Panc1 (cell line): Measurements from ENCODE around the gene SCAMP4. TPM values are rescaled to one million over a fixed set of nuclear protein-coding genes. Genes with fewer than 3 reads are reported as not detected.

Source experiments
- ATAC-seq: fragments of 200-7000 bp; cut with Tn5 transposase; 2 replicates; pipeline ENCODE4 v1.9.1; 2020; ENCODE audit warnings: mild to moderate bottlenecking, moderate library complexity
- BruUV-seq: library from RNA; stranded (reverse); fragments of 400-500 nt; replicated peaks from 2 replicates; lab custom pipeline; 2021; lab: Mats Ljungman, UMichigan
- CTCF ChIA-PET: fragments of 300-600 bp; sonication (Branson Sonifier 250); formaldehyde crosslinking; loops from one replicate; lab custom pipeline; 2022; ENCODE audit warnings: antibody characterized with exemption; lab: Charles Lee
- POLR2A ChIA-PET: fragments of 300-600 bp; sonication (Branson Sonifier 250); formaldehyde crosslinking; loops from one replicate; lab custom pipeline; 2022; ENCODE audit warnings: antibody characterized with exemption; lab: Charles Lee
- DNase-seq: peaks from one replicate; pipeline ENCODE4 v3.0.0-alpha.2; 2010; ENCODE audit warnings: low read depth, low spot score
- H3K27ac ChIP-seq: 2 replicates; pipeline ENCODE4 v1.5.1; 2011; ENCODE audit warnings: mild to moderate bottlenecking, low read length, inconsistent platforms
- H3K27me3 ChIP-seq: fragments of 200-500 bp; sonication (Bioruptor generic); 2 replicates; pipeline ENCODE4 v1.6.0; 2014; ENCODE audit warnings: low read length, inconsistent platforms; ENCODE audit not compliant: control insufficient read depth, insufficient read depth
- H3K36me3 ChIP-seq: fragments of 200-500 bp; sonication (Bioruptor generic); 2 replicates; pipeline ENCODE4 v1.5.1; 2014; ENCODE audit warnings: inconsistent platforms, mild to moderate bottlenecking, low read length, moderate library complexity; ENCODE audit not compliant: control insufficient read depth, insufficient read depth
- H3K4me1 ChIP-seq: 2 replicates; pipeline ENCODE4 v1.5.1; 2011; ENCODE audit warnings: inconsistent platforms, mild to moderate bottlenecking, low read length, moderate library complexity; ENCODE audit not compliant: control insufficient read depth, insufficient read depth
- H3K4me3 ChIP-seq, 2 experiments: 2 replicates each; pipeline ENCODE4 v1.5.1; 2011 to 2012; ENCODE audit warnings: low read depth in 2 of 2, low read length in 2 of 2, mild to moderate bottlenecking in 2 of 2, inconsistent platforms in 1 of 2, moderate library complexity in 1 of 2
- H3K9me3 ChIP-seq: fragments of 200-500 bp; sonication (Bioruptor generic); 2 replicates; pipeline ENCODE4 v1.5.1; 2014; ENCODE audit warnings: low read depth, mild to moderate bottlenecking, inconsistent platforms, low read length, moderate library complexity; ENCODE audit not compliant: control insufficient read depth, insufficient read depth
- CTCF ChIP-seq: fragments of 450-650 bp; IDR thresholded peaks from 2 replicates; pipeline ENCODE4 v1.5.1; 2017; ENCODE audit warnings: mild to moderate bottlenecking
- POLR2AphosphoS5 ChIP-seq: IDR thresholded peaks from 2 replicates; pipeline ENCODE4 v1.6.1; 2012; ENCODE audit warnings: mild to moderate bottlenecking, low read depth, low read length, moderate library complexity
- SIN3A ChIP-seq: IDR thresholded peaks from 2 replicates; pipeline ENCODE4 v1.6.1; 2012; ENCODE audit warnings: low read depth, mild to moderate bottlenecking, low read length, moderate library complexity, borderline replicate concordance; ENCODE audit not compliant: insufficient read depth
- TCF7L2 ChIP-seq: IDR thresholded peaks from 2 replicates; pipeline ENCODE4 v1.6.1; 2011; ENCODE audit warnings: mild to moderate bottlenecking, low read depth, low read length, inconsistent platforms
- in situ Hi-C: cut with HindIII; loops from 2 replicates; pipeline ENCODE4 v1.10.0; 2016; ENCODE audit warnings: low sequenced_read_pairs, low pct_unique_long_range_greater_than_20kb
- intact Hi-C: fragments of 100-400 bp; cut with micrococcal nuclease; formaldehyde crosslinking; loops from one replicate; pipeline ENCODE4 v1.10.0; 2022; ENCODE audit not compliant: unreplicated experiment
- total RNA-seq: library from RNA; stranded (reverse); gene quantifications from one replicate; pipeline ENCODE4 v1.2.1, GENCODE V29; 2021; ENCODE audit not compliant: unreplicated experiment
- TF ChIP-seq, protein P1 (sequence below), 2 experiments: IDR thresholded peaks; 2 replicates each; pipeline ENCODE4 v1.6.1; 2011 to 2012; ENCODE audit warnings: low read depth in 2 of 2, control low read depth in 1 of 2, low read length in 1 of 2, mild to moderate bottlenecking in 1 of 2, moderate library complexity in 1 of 2; ENCODE audit not compliant: insufficient read depth in 1 of 2

Gene SCAMP4
- total RNA-seq, 1 experiment from 2014 or later, result 98.4 TPM

- H3K36me3 ChIP-seq, result no peaks in the 10 kb centered on the region
- POLR2A ChIA-PET, result no interaction called here
- in situ Hi-C loops (no loop called here), intact Hi-C loops (no loop called here)
- TF ChIP-seq, protein P1, sequence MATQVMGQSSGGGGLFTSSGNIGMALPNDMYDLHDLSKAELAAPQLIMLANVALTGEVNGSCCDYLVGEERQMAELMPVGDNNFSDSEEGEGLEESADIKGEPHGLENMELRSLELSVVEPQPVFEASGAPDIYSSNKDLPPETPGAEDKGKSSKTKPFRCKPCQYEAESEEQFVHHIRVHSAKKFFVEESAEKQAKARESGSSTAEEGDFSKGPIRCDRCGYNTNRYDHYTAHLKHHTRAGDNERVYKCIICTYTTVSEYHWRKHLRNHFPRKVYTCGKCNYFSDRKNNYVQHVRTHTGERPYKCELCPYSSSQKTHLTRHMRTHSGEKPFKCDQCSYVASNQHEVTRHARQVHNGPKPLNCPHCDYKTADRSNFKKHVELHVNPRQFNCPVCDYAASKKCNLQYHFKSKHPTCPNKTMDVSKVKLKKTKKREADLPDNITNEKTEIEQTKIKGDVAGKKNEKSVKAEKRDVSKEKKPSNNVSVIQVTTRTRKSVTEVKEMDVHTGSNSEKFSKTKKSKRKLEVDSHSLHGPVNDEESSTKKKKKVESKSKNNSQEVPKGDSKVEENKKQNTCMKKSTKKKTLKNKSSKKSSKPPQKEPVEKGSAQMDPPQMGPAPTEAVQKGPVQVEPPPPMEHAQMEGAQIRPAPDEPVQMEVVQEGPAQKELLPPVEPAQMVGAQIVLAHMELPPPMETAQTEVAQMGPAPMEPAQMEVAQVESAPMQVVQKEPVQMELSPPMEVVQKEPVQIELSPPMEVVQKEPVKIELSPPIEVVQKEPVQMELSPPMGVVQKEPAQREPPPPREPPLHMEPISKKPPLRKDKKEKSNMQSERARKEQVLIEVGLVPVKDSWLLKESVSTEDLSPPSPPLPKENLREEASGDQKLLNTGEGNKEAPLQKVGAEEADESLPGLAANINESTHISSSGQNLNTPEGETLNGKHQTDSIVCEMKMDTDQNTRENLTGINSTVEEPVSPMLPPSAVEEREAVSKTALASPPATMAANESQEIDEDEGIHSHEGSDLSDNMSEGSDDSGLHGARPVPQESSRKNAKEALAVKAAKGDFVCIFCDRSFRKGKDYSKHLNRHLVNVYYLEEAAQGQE (IDR thresholded peaks at IDR 0.05; ENCODE audit: insufficient read depth in 1 of 2, low read depth in 2 of 2, low read length in 1 of 2), result no peak
- TF ChIP-seq CTCF, result no peak
- TF ChIP-seq POLR2AphosphoS5, result no peak
- TF ChIP-seq SIN3A, result no peak
- TF ChIP-seq TCF7L2, result no peak
- DNase-seq (no peak), ATAC-seq (no peak)
- H3K4me1 ChIP-seq, result peaks cover 6% of the 10 kb centered on the region; the same call in 1 of the 2 replicates
- no TSS peak for BruUV-seq
- CTCF ChIA-PET, result no interaction called here
- no peaks in the 10 kb centered on the region for H3K9me3 ChIP-seq
- no peak overlapping the region for H3K4me3 ChIP-seq
- H3K27ac ChIP-seq, result no peak overlapping the region
- H3K27me3 ChIP-seq, result no peaks in the 10 kb centered on the region
These were observed 6.8 kb downstream of the SCAMP4 start for GRCh38 chr19:1911995-1912394.

GRCh38 chr19:1912760-1913505 lies 7.7 kb downstream of the SCAMP4 start:
- no peak for DNase-seq
- ATAC-seq, result no peak
- BruUV-seq, result no TSS peak
- CTCF ChIA-PET, result no interaction called here
- no peaks in the 10 kb centered on the region for H3K27me3 ChIP-seq
- in situ Hi-C loops, result no loop called here
- H3K9me3 ChIP-seq, result no peaks in the 10 kb centered on the region
- intact Hi-C loops, result no loop called here
- H3K4me3 ChIP-seq, result no peak overlapping the region
- POLR2A ChIA-PET, result no interaction called here
- no peak overlapping the region for H3K27ac ChIP-seq
- no peaks in the 10 kb centered on the region for H3K36me3 ChIP-seq
- no peak for TF ChIP-seq POLR2AphosphoS5
- H3K4me1 ChIP-seq, result peaks cover 2% of the 10 kb centered on the region; the same call in 1 of the 2 replicates

- ATAC-seq, result no peak
- H3K36me3 ChIP-seq, result no peaks in the 10 kb centered on the region
These were observed 8.8 kb downstream of the SCAMP4 start for GRCh38 chr19:1913781-1914577.

More at GRCh38 chr19:1913781-1914577, 8.8 kb downstream of the SCAMP4 start:
- CTCF ChIA-PET, result no interaction called here
- POLR2A ChIA-PET, result no interaction called here
- Histone ChIP-seq H3K9me3 (no peaks in the 10 kb centered on the region), H3K27ac (no peak overlapping the region), H3K4me1 (no peaks in the 10 kb centered on the region; the same call in 1 of the 2 replicates), H3K4me3 (no peak overlapping the region), H3K27me3 (no peaks in the 10 kb centered on the region)
- no peak for DNase-seq
- no TSS peak for BruUV-seq
- intact Hi-C loops (no loop called here), in situ Hi-C loops (no loop called here)
- no peak for TF ChIP-seq TCF7L2
- no peak for TF ChIP-seq CTCF
